H1 (cell line): ENCODE measurements around the gene RAB24. TPM values are rescaled to one million over a fixed set of nuclear protein-coding genes. Genes with fewer than 3 reads are reported as not detected.
A peak's percentile ranks its signal among the peaks of the same experiment; 100 is the strongest.

Experiments used
- ASH2L ChIP-seq: fragments of 200-600, 300-600 bp; sonication (generic); IDR thresholded peaks from one replicate; pipeline ENCODE4 v1.7.1; 2017; ENCODE audit warnings: low read length
- BACH1 ChIP-seq: IDR thresholded peaks from 2 replicates; pipeline ENCODE4 v1.6.1; 2012; ENCODE audit warnings: low read length, improper control_type of control experiment
- CBX5 ChIP-seq: fragments of 300-800, 300-1000 bp; sonication (generic); IDR thresholded peaks from 2 replicates; pipeline ENCODE4 v1.7.1; 2016; ENCODE audit warnings: antibody characterized with exemption, low read length, low read depth
- CHD2 ChIP-seq: IDR thresholded peaks from 2 replicates; pipeline ENCODE4 v1.6.1; 2012; ENCODE audit warnings: low read length, improper control_type of control experiment
- CREB1 ChIP-seq: IDR thresholded peaks from 2 replicates; pipeline ENCODE4 v1.6.1; 2012; ENCODE audit warnings: inconsistent platforms
- EZH2 ChIP-seq: fragments of 200-600 bp; sonication (generic); IDR thresholded peaks from 2 replicates; pipeline ENCODE4 v1.7.1; 2012; ENCODE audit warnings: low read depth, mild to moderate bottlenecking, moderate library complexity, low read length, inconsistent platforms; ENCODE audit not compliant: severe bottlenecking
- FOSL1 ChIP-seq: IDR thresholded peaks from 2 replicates; pipeline ENCODE4 v1.6.1; 2011; ENCODE audit warnings: mild to moderate bottlenecking, low read depth, low read length, moderate library complexity; ENCODE audit not compliant: insufficient read depth
- GTF2F1 ChIP-seq: IDR thresholded peaks from 2 replicates; pipeline ENCODE4 v1.6.1; 2012; ENCODE audit warnings: low read depth, low read length, improper control_type of control experiment, borderline replicate concordance
- HDAC6 ChIP-seq: IDR thresholded peaks from one replicate; pipeline ENCODE4 v1.7.1; 2012; ENCODE audit warnings: low read depth, mild to moderate bottlenecking, inconsistent platforms, low read length, moderate library complexity
- JUN ChIP-seq: IDR thresholded peaks from 2 replicates; pipeline ENCODE4 v1.6.1; 2011; ENCODE audit warnings: low read depth, mild to moderate bottlenecking, improper control_type of control experiment, low read length
- KDM1A ChIP-seq: fragments of 200-600, 300-600 bp; sonication (generic); IDR thresholded peaks from 2 replicates; pipeline ENCODE4 v1.7.1; 2016; ENCODE audit warnings: mild to moderate bottlenecking, low read length, borderline replicate concordance
- MAFK ChIP-seq: IDR thresholded peaks from 2 replicates; pipeline ENCODE4 v1.6.1; 2012; ENCODE audit warnings: low read depth, mild to moderate bottlenecking, improper control_type of control experiment, low read length
- PHF8 ChIP-seq: fragments of 200-600 bp; sonication (generic); conservative IDR thresholded peaks from 2 replicates; pipeline ENCODE4 v1.7.1; 2012; ENCODE audit warnings: low read depth, mild to moderate bottlenecking, inconsistent platforms, low read length, moderate library complexity
- SUZ12 ChIP-seq: fragments of 200-600 bp; sonication (generic); IDR thresholded peaks from 2 replicates; pipeline ENCODE4 v1.6.1; 2012; ENCODE audit warnings: mild to moderate bottlenecking, inconsistent platforms, low read length, moderate library complexity, mixed read lengths
- TCF12 ChIP-seq: IDR thresholded peaks from 2 replicates; pipeline ENCODE4 v1.6.1; 2011; ENCODE audit warnings: low read depth, mild to moderate bottlenecking, low read length
- polyA plus RNA-seq, 7 experiments: library from polyadenylated mRNA; depleted of rRNA in 3 of 7; stranded (reverse) in 5 of 7; unstranded in 2 of 7; fragments of >200 nt in 5 of 7; fragments of 200-250 nt in 2 of 7; gene quantifications; 1 replicate in 5 of 7; 2 replicates in 1 of 7; 4 replicates in 1 of 7; pipeline versions ENCODE4 v1.2.1 to v1.2.3, GENCODE V29; 2011 to 2013; ENCODE audit warnings: missing spikeins in 2 of 7, mixed read lengths in 2 of 7
- total RNA-seq: library from RNA; stranded (reverse); fragmentation: NEBNext Ultra II Directional; extraction: Animal tissue kit (Norgen Biotek cat#: 25700); gene quantifications from 2 replicates; pipeline ENCODE4 v1.2.1, GENCODE V29; 2021
- TF ChIP-seq, protein P1 (sequence below): IDR thresholded peaks from 2 replicates; pipeline ENCODE4 v1.6.1; 2012; ENCODE audit warnings: low read length, inconsistent platforms
- TF ChIP-seq, protein P2 (sequence below): IDR thresholded peaks from 2 replicates; pipeline ENCODE4 v1.6.1; 2012; ENCODE audit warnings: inconsistent platforms
- TF ChIP-seq, protein P3 (sequence below), 3 experiments: IDR thresholded peaks; 1 replicate in 2 of 3; 2 replicates in 1 of 3; pipeline versions ENCODE4 v1.5.1 to v1.6.1; 2011; ENCODE audit warnings: low read length in 3 of 3, mild to moderate bottlenecking in 3 of 3, inconsistent platforms in 2 of 3, low read depth in 1 of 3, moderate library complexity in 1 of 3; ENCODE audit not compliant: insufficient read depth in 1 of 3; ENCODE audit errors: control extremely low read depth in 1 of 3
- TF ChIP-seq, protein P4 (sequence below): IDR thresholded peaks from 2 replicates; pipeline ENCODE4 v1.6.1; 2012; ENCODE audit warnings: inconsistent platforms

Gene RAB24
- total and polyA plus RNA-seq, 2 of the 8 experiments (the other 6 are each of a cell fraction or from before 2014, with no cell fraction given), result 18.8 to 33.8 TPM

DNA sequence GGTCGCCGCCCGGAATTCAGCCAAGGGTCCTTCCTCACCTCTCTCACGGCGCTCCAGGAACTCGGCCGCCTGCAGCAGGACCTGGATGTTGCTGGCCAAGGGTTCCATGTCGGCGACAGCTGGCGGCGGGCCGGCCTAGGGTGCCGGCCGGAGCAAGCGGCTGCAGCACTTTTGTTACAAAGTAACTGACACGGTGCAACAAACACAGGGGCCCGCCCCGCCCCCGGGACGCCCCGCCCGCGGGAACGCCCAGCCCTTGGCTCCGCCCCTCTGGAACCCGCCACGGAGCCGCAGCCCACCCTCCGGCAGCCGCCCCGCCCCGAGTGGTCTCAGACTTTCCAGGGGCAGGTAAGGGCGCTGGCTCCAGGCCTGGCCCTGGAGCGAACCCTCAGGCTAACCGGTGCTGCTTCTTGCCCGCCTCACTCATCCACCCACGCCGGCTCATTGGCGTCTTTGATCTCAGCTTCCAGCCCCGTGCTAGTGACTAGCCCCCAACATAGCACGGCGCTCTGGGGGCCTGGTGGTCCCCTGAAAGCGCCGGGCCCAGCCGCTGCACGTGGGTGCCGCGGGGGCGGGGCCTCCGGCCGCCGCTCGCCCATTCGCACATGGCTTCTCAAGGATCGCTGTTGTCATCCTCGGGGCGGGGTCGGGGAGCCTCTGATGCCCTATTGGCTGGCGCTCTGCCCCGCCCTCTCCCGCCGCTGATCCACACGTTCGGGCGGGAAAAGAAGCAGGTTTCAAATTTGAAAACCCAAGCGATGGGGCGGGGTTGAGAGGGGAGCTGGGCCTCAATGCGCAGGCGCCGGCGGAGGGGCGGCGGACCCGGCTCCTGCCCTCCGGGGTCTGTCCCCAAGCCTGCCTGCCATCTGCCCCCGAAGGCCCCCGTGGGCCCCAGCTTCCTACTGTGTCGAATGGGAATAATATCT, 8.5 kb upstream of the RAB24 start, which contains the start of gene MXD3 (continued):
- TF ChIP-seq, protein P1, sequence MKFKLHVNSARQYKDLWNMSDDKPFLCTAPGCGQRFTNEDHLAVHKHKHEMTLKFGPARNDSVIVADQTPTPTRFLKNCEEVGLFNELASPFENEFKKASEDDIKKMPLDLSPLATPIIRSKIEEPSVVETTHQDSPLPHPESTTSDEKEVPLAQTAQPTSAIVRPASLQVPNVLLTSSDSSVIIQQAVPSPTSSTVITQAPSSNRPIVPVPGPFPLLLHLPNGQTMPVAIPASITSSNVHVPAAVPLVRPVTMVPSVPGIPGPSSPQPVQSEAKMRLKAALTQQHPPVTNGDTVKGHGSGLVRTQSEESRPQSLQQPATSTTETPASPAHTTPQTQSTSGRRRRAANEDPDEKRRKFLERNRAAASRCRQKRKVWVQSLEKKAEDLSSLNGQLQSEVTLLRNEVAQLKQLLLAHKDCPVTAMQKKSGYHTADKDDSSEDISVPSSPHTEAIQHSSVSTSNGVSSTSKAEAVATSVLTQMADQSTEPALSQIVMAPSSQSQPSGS, result no peak; the same call in 1 of the 2 replicates
- TF ChIP-seq, protein P2, sequence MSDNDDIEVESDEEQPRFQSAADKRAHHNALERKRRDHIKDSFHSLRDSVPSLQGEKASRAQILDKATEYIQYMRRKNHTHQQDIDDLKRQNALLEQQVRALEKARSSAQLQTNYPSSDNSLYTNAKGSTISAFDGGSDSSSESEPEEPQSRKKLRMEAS, result peak; percentile 96
- TF ChIP-seq, protein P3, sequence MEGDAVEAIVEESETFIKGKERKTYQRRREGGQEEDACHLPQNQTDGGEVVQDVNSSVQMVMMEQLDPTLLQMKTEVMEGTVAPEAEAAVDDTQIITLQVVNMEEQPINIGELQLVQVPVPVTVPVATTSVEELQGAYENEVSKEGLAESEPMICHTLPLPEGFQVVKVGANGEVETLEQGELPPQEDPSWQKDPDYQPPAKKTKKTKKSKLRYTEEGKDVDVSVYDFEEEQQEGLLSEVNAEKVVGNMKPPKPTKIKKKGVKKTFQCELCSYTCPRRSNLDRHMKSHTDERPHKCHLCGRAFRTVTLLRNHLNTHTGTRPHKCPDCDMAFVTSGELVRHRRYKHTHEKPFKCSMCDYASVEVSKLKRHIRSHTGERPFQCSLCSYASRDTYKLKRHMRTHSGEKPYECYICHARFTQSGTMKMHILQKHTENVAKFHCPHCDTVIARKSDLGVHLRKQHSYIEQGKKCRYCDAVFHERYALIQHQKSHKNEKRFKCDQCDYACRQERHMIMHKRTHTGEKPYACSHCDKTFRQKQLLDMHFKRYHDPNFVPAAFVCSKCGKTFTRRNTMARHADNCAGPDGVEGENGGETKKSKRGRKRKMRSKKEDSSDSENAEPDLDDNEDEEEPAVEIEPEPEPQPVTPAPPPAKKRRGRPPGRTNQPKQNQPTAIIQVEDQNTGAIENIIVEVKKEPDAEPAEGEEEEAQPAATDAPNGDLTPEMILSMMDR (IDR thresholded peaks at IDR 0.05; ENCODE audit: control extremely low read depth in 1 of 3, insufficient read depth in 1 of 3, low read depth in 1 of 3, low read length in 3 of 3), result no peak
- TF ChIP-seq SUZ12 (no peak), ASH2L (no peak), HDAC6 (no peak), JUN (no peak), EZH2 (no peak), CREB1 (peak; percentile 57), GTF2F1 (no peak), FOSL1 (no peak), CBX5 (no peak), PHF8 (peak; percentile 76), CHD2 (peak; percentile 54), KDM1A (no peak), BACH1 (peak; percentile 81), MAFK (no peak), TCF12 (no peak)
- TF ChIP-seq, protein P4, sequence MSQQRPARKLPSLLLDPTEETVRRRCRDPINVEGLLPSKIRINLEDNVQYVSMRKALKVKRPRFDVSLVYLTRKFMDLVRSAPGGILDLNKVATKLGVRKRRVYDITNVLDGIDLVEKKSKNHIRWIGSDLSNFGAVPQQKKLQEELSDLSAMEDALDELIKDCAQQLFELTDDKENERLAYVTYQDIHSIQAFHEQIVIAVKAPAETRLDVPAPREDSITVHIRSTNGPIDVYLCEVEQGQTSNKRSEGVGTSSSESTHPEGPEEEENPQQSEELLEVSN, result peak; percentile 97
